H1 (cell line): ENCODE data around the gene PPP1R3F. TPM values are rescaled to one million over a fixed set of nuclear protein-coding genes. Genes with fewer than 3 reads are reported as not detected.

Source experiments
- CTCF ChIA-PET: fragments of 300-600 bp; sonication (Branson Sonifier 250); formaldehyde crosslinking; loops from one replicate; lab custom pipeline; 2021; ENCODE audit not compliant: partially characterized antibody; lab: Charles Lee
- POLR2A ChIA-PET: fragments of 300-600 bp; sonication (Branson Sonifier 250); formaldehyde crosslinking; loops from one replicate; lab custom pipeline; 2021; ENCODE audit warnings: inconsistent platforms; ENCODE audit not compliant: partially characterized antibody; lab: Charles Lee
- DNase-seq, 2 experiments: peaks; one replicate each; pipeline versions ENCODE4 v3.0.0 to v3.0.0-alpha.2; 2010 to 2022; ENCODE audit warnings: low spot score in 2 of 2, low read depth in 1 of 2, mixed read lengths in 1 of 2
- FAIRE-seq: peaks from 2 replicates; lab custom pipeline; 2011; peaks lifted over from hg19 to GRCh38; lab: Jason Lieb, UNC
- H2AFZ ChIP-seq: 2 replicates; pipeline ENCODE4 v1.8.1; 2012; ENCODE audit warnings: low read length, inconsistent platforms
- H2AK5ac ChIP-seq: 2 replicates; pipeline ENCODE4 v1.6.1; 2013; ENCODE audit warnings: low read depth, low read length
- H2BK120ac ChIP-seq: replicated peaks from 2 replicates; pipeline ENCODE3; 2013; ENCODE audit warnings: low read depth, low read length, inconsistent platforms
- H2BK12ac ChIP-seq: 2 replicates; pipeline ENCODE4 v1.6.1; 2013; ENCODE audit warnings: low read depth, low read length
- H2BK15ac ChIP-seq: 2 replicates; pipeline ENCODE4 v1.6.1; 2013; ENCODE audit warnings: low read length
- H2BK20ac ChIP-seq: 2 replicates; pipeline ENCODE4 v1.6.1; 2013; ENCODE audit warnings: low read length
- H2BK5ac ChIP-seq: 2 replicates; pipeline ENCODE4 v1.6.1; 2013; ENCODE audit warnings: low read depth, low read length
- H3K14ac ChIP-seq: 2 replicates; pipeline ENCODE4 v1.6.1; 2013; ENCODE audit warnings: inconsistent platforms; ENCODE audit not compliant: insufficient read length
- H3K18ac ChIP-seq: 2 replicates; pipeline ENCODE4 v1.6.1; 2013; ENCODE audit warnings: low read length; ENCODE audit errors: extremely low read depth
- H3K23ac ChIP-seq: 2 replicates; pipeline ENCODE4 v1.6.1; 2013; ENCODE audit warnings: inconsistent platforms; ENCODE audit not compliant: insufficient read length
- H3K23me2 ChIP-seq: 2 replicates; pipeline ENCODE4 v1.6.1; 2013; ENCODE audit warnings: low read depth, low read length
- H3K27ac ChIP-seq: 2 replicates; pipeline ENCODE4 v1.6.1; 2011; ENCODE audit warnings: low read depth, low read length, inconsistent platforms
- H3K27me3 ChIP-seq, 4 experiments: replicated peaks in 1 of 4; 1 replicate in 1 of 4; 2 replicates in 3 of 4; pipeline versions ENCODE4 v1.6.1 to v1.8.1; 2011 to 2013; ENCODE audit warnings: low read length in 3 of 4, mild to moderate bottlenecking in 3 of 4, inconsistent platforms in 2 of 4, mixed read lengths in 2 of 4, moderate library complexity in 1 of 4; ENCODE audit not compliant: control insufficient read depth in 3 of 4, insufficient read depth in 3 of 4; ENCODE audit errors: extremely low read depth in 1 of 4
- H3K36me3 ChIP-seq, 4 experiments: 2 replicates each; pipeline versions ENCODE4 v1.6.1 to v1.8.1; 2011 to 2013; ENCODE audit warnings: mild to moderate bottlenecking in 4 of 4, low read length in 3 of 4, moderate library complexity in 2 of 4, control low read depth in 1 of 4, inconsistent platforms in 1 of 4; ENCODE audit not compliant: insufficient read depth in 4 of 4, control insufficient read depth in 2 of 4
- H3K4ac ChIP-seq: replicated peaks from 2 replicates; pipeline ENCODE3; 2013; ENCODE audit warnings: low read length, low read depth, mixed read lengths, inconsistent platforms; ENCODE audit not compliant: insufficient read length
- H3K4me1 ChIP-seq, 4 experiments: replicated peaks in 1 of 4; 1 replicate in 1 of 4; 2 replicates in 3 of 4; pipeline versions ENCODE4 v1.6.1 to v1.8.1; 2011 to 2013; ENCODE audit warnings: low read length in 3 of 4, inconsistent platforms in 2 of 4, mixed read lengths in 1 of 4; ENCODE audit not compliant: insufficient read depth in 4 of 4, control insufficient read depth in 3 of 4
- H3K4me2 ChIP-seq, 2 experiments: 2 replicates each; pipeline versions ENCODE4 v1.6.1 to v1.8.1; 2011 to 2013; ENCODE audit warnings: low read depth in 2 of 2, low read length in 2 of 2, control low read depth in 1 of 2, inconsistent platforms in 1 of 2, mild to moderate bottlenecking in 1 of 2; ENCODE audit not compliant: insufficient read depth in 1 of 2
- H3K4me3 ChIP-seq, 4 experiments: fragments of 200-600, 300-600 bp in 1 of 4; sonication (generic), shearing (Covaris generic), sonication (Bioruptor Twin) in 1 of 4; 2 replicates each; pipeline versions ENCODE4 v1.5.1 to v1.8.1; 2011 to 2016; ENCODE audit warnings: low read length in 4 of 4, low read depth in 3 of 4, control low read depth in 2 of 4, inconsistent platforms in 2 of 4, mild to moderate bottlenecking in 2 of 4, mixed read lengths in 1 of 4, moderate library complexity in 1 of 4; ENCODE audit not compliant: insufficient read depth in 2 of 4; ENCODE audit errors: extremely low read depth in 1 of 4
- H3K56ac ChIP-seq: replicated peaks from 2 replicates; pipeline ENCODE3; 2013; ENCODE audit warnings: low read depth, mild to moderate bottlenecking, mixed read lengths, low read length, inconsistent platforms; ENCODE audit not compliant: insufficient read length
- H3K79me1 ChIP-seq: 2 replicates; pipeline ENCODE4 v1.6.1; 2013; ENCODE audit warnings: low read depth, low read length, control low read depth
- H3K79me2 ChIP-seq, 2 experiments: 2 replicates each; pipeline versions ENCODE4 v1.6.1 to v1.8.1; 2012 to 2013; ENCODE audit warnings: low read length in 2 of 2, mild to moderate bottlenecking in 2 of 2, inconsistent platforms in 1 of 2; ENCODE audit not compliant: insufficient read depth in 2 of 2, control insufficient read depth in 1 of 2
- H3K9ac ChIP-seq, 4 experiments: replicated peaks in 1 of 4; 1 replicate in 1 of 4; 2 replicates in 3 of 4; pipeline versions ENCODE4 v1.6.1 to v1.8.1; 2011 to 2013; ENCODE audit warnings: low read depth in 3 of 4, low read length in 3 of 4, control low read depth in 2 of 4, mild to moderate bottlenecking in 2 of 4, moderate library complexity in 2 of 4, inconsistent platforms in 1 of 4; ENCODE audit errors: extremely low read depth in 1 of 4
- H3K9me3 ChIP-seq, 2 experiments: 2 replicates each; pipeline versions ENCODE4 v1.6.1 to v1.8.1; 2012 to 2013; ENCODE audit warnings: mild to moderate bottlenecking in 2 of 2, moderate library complexity in 2 of 2, control low read depth in 1 of 2, inconsistent platforms in 1 of 2, low read depth in 1 of 2, low read length in 1 of 2, mixed read lengths in 1 of 2; ENCODE audit not compliant: insufficient read depth in 2 of 2
- H4K20me1 ChIP-seq, 2 experiments: replicated peaks in 1 of 2; 2 replicates each; pipeline versions ENCODE3 to v1.8.1; 2011 to 2013; ENCODE audit warnings: inconsistent platforms in 2 of 2, low read length in 2 of 2, mild to moderate bottlenecking in 1 of 2; ENCODE audit not compliant: insufficient read depth in 2 of 2, control insufficient read depth in 1 of 2
- H4K5ac ChIP-seq: 2 replicates; pipeline ENCODE4 v1.6.1; 2013; ENCODE audit warnings: low read length, low read depth, mixed read lengths, inconsistent platforms; ENCODE audit not compliant: insufficient read length
- H4K8ac ChIP-seq: 2 replicates; pipeline ENCODE4 v1.8.0; 2013; ENCODE audit warnings: mild to moderate bottlenecking, moderate library complexity, low read length, inconsistent platforms; ENCODE audit not compliant: insufficient read depth; ENCODE audit errors: extremely low read depth
- H4K91ac ChIP-seq: replicated peaks from 2 replicates; pipeline ENCODE3; 2013; ENCODE audit warnings: low read length, mixed read lengths, inconsistent platforms; ENCODE audit not compliant: insufficient read length
- EZH2 ChIP-seq: fragments of 200-600 bp; sonication (generic); IDR thresholded peaks from 2 replicates; pipeline ENCODE4 v1.7.1; 2012; ENCODE audit warnings: low read depth, mild to moderate bottlenecking, moderate library complexity, low read length, inconsistent platforms; ENCODE audit not compliant: severe bottlenecking
- GABPA ChIP-seq: IDR thresholded peaks from 2 replicates; pipeline ENCODE4 v1.6.1; 2011; ENCODE audit warnings: mild to moderate bottlenecking, low read length, moderate library complexity, borderline replicate concordance; ENCODE audit not compliant: insufficient read depth
- RFX5 ChIP-seq: IDR thresholded peaks from 2 replicates; pipeline ENCODE4 v1.6.1; 2011; ENCODE audit warnings: low read depth, low read length, improper control_type of control experiment, borderline replicate concordance
- WGBS, 2 experiments: shearing (Covaris generic) in 1 of 2; methylation state at CpG; one replicate each; pipeline versions ENCODE4 v1.1.6 to v1.1.7; 2013 to 2015; ENCODE audit warnings: low lambda C conversion rate in 2 of 2, mixed read lengths in 2 of 2, inconsistent platforms in 1 of 2, low coverage in 1 of 2, missing lambda C conversion rate in 1 of 2; ENCODE audit not compliant: insufficient replicate concordance in 2 of 2, insufficient coverage in 1 of 2, insufficient read length in 1 of 2; ENCODE audit errors: extremely low coverage in 1 of 2, missing lambda C conversion rate in 1 of 2; 5-methylcytosine and 5-hydroxymethylcytosine counted together
- polyA plus RNA-seq, 7 experiments: library from polyadenylated mRNA; depleted of rRNA in 3 of 7; stranded (reverse) in 5 of 7; unstranded in 2 of 7; fragments of >200 nt in 5 of 7; fragments of 200-250 nt in 2 of 7; gene quantifications; 1 replicate in 5 of 7; 2 replicates in 1 of 7; 4 replicates in 1 of 7; pipeline versions ENCODE4 v1.2.1 to v1.2.3, GENCODE V29; 2011 to 2013; ENCODE audit warnings: missing spikeins in 2 of 7, mixed read lengths in 2 of 7
- total RNA-seq: library from RNA; stranded (reverse); fragmentation: NEBNext Ultra II Directional; extraction: Animal tissue kit (Norgen Biotek cat#: 25700); gene quantifications from 2 replicates; pipeline ENCODE4 v1.2.1, GENCODE V29; 2021

PPP1R3F gene
- total and polyA plus RNA-seq, 2 of the 8 experiments (the other 6 are each of a cell fraction or from before 2014, with no cell fraction given): 5.1 to 6.8 TPM

DNA sequence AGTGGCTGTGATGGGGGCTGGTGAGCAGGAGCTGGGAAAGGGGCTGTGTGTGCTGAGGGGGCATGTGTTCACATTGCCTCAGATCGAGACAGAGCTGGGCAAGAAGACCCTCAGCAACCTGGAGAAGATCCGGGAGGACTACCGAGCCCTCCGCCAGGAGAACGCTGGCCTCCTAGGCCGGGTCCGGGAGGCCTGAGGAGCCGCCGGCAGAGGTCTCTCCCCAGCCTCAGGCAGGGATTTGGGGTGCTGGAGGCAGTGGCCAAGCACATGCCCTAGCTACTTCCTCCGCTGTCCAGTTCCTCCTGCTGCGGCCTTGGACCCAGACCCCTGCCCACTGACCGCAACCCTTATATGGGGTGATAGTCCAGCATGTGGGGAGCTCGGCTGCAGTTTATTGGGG lies 19.5 kb upstream of the PPP1R3F start:
- H2BK120ac ChIP-seq: no peak overlapping the region
- H3K79me2 ChIP-seq: no peaks in the 10 kb centered on the region
- H2AK5ac ChIP-seq: no peak overlapping the region
- H3K9ac ChIP-seq: no peak overlapping the region
- H3K4me3 ChIP-seq: no peak overlapping the region
- no peak overlapping the region for H2AFZ ChIP-seq
- no peak overlapping the region for H3K23ac ChIP-seq
- FAIRE-seq: no peak
- H3K4me1 ChIP-seq: no peaks in the 10 kb centered on the region; a peak in 1 of 7 replicates
- H3K79me1 ChIP-seq: no peaks in the 10 kb centered on the region
- no peaks in the 10 kb centered on the region for H3K36me3 ChIP-seq
- H2BK12ac ChIP-seq: no peak overlapping the region
- H3K9me3 ChIP-seq: no peaks in the 10 kb centered on the region
- CTCF ChIA-PET: interaction anchor here (1.4 kb wide), 1 partner anchor 57 kb away, joined by 4 read pairs; no protein-coding TSS in a partner anchor
- TF ChIP-seq EZH2 (no peak), RFX5 (no peak), GABPA (no peak)
- H2BK20ac ChIP-seq: no peak overlapping the region
- H4K91ac ChIP-seq: no peak overlapping the region
- H4K20me1 ChIP-seq: no peaks in the 10 kb centered on the region
- no peak overlapping the region for H3K4me2 ChIP-seq
- 89% methylated on average over 12 of the region's 13 CpGs; no CpG with 5 or more reads in 1 of the 2 experiments for WGBS, 2 experiments
- H3K18ac ChIP-seq: no peak overlapping the region
- no peak overlapping the region for H3K27ac ChIP-seq
- H3K14ac ChIP-seq: no peak overlapping the region
- H4K5ac ChIP-seq: no peak overlapping the region
- H4K8ac ChIP-seq: no peak overlapping the region
- no peak overlapping the region for H2BK5ac ChIP-seq
- no peaks in the 10 kb centered on the region; the same call in 1 of the 2 replicates for H3K23me2 ChIP-seq
- H3K4ac ChIP-seq: no peak overlapping the region
- no peak overlapping the region for H2BK15ac ChIP-seq
- POLR2A ChIA-PET: interaction anchor here (1.0 to 1.2 kb wide), 3 partner anchors 10 to 84 kb away, joined by 3 to 4 read pairs (median 3); no protein-coding TSS in a partner anchor
- H3K27me3 ChIP-seq: no peaks in the 10 kb centered on the region
- no peak overlapping the region for H3K56ac ChIP-seq
- DNase-seq: no peak
